ENCODE data around the gene RASAL2.
"Not testable (repeated sequence)": the region's sequence is repeated elsewhere in the genome, so short reads cannot be mapped to it uniquely, and the experiment has no call there.

The RASAL2 gene

DNA sequence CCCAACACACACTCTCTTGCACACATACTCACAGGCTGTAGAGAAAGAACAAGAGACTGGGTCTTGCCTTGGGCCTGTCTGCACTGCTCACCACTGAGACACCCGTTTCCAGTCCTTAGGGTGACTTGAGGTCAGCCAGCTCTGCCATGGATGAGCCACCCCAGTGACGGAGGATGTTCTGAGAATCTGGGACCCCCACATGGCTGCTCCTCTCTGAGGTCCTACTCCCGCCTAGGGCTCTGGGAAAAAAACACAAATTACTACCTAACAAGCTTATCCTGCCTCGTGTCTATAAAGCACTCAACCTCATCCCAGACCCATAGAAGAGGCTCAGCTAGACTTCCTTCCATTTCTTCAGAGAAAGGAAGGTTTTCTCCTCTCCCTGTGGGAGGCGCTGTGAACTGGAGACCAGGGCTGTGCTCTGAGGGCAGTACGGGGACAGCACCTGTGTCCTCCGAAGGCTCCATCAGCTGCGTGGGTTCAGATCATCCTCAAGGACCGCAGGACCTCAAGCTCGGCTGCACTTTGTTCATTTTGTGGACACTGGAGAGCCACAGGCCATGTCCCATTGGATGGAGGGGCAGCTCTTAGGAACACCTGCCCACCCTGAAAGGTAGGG lies 407.1 kb downstream of the RASAL2 start:
- Histone ChIP-seq H3K36me3 (ENCODE audit: control insufficient read depth, low read depth, low read length) (no peaks in the 10 kb centered on the region), H3K27me3 (ENCODE audit: control insufficient read depth, insufficient read depth, low read length) (no peaks in the 10 kb centered on the region), H3K4me1 (ENCODE audit: control insufficient read depth, low read depth, low read length) (no peaks in the 10 kb centered on the region), H3K27ac (ENCODE audit: low read length) (no peak overlapping the region), H3K9me3 (ENCODE audit: control insufficient read depth, low read depth, low read length) (no peaks in the 10 kb centered on the region), H3K9ac (ENCODE audit: low read length) (no peak overlapping the region), H3K4me3 (ENCODE audit: low read length) (no peak overlapping the region)

DNA sequence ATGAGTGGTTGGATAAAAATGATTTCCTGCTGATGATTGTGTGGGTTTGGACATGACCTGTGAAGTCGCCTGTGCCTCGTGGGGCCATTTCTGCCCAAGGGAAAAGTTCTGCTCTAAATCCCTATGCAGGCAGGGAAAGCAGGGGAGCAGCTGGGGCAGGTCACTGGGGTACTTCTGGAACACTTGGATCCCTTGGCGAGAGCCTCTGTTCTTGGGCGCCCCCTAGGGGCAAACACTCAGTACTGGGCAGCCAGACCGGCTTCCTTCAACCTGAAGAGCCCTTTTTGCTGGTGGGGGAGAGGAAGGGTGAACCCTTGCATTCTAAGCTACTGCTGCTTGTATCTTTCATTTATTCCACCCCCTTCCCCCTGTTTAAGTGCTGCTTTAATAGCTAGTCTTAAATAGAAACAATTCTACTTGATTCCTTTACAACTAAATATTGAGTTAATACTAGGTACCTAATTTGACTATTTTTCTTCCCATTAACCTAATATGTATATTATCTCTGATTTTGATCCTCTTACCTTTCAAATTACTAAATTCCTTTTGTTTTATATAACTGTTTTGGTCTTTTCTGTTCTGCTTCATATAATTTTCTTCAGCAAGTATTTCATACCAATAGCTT lies 407.9 kb downstream of the RASAL2 start:
- Histone ChIP-seq H3K9ac (ENCODE audit: low read length) (no peak overlapping the region), H3K27me3 (ENCODE audit: control insufficient read depth, insufficient read depth, low read length) (no peaks in the 10 kb centered on the region), H3K9me3 (ENCODE audit: control insufficient read depth, low read depth, low read length) (no peaks in the 10 kb centered on the region), H3K36me3 (ENCODE audit: control insufficient read depth, low read depth, low read length) (no peaks in the 10 kb centered on the region), H3K4me3 (ENCODE audit: low read length) (no peak overlapping the region), H3K27ac (ENCODE audit: low read length) (no peak overlapping the region), H3K4me1 (ENCODE audit: control insufficient read depth, low read depth, low read length) (no peaks in the 10 kb centered on the region)

DNA sequence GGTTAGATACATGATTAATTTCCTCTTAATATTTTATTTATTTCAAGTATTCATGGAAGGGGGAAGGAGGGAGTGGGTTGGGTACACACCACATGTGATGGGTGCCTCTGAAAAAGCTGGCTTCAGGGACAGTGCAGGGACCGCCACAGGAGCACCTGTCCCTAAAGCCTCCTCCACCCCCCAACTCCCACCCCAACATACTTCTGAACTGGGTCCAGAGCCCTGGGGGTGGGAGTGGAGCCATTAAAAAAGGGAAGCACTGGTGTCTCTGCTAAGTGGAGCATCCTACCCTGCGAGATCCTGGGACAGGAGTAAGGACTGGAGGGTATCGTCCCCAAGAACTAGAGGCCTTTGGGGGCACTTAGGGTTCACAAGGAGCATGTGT lies 408.4 kb downstream of the RASAL2 start:
- no peaks in the 10 kb centered on the region for H3K36me3 ChIP-seq (ENCODE audit: control insufficient read depth, low read depth, low read length)
- H3K9ac ChIP-seq (ENCODE audit: low read length), result no peak overlapping the region
- no peak overlapping the region for H3K27ac ChIP-seq (ENCODE audit: low read length)
- no peak overlapping the region for H3K4me3 ChIP-seq (ENCODE audit: low read length)
- no peaks in the 10 kb centered on the region for H3K4me1 ChIP-seq (ENCODE audit: control insufficient read depth, low read depth, low read length)
- no peaks in the 10 kb centered on the region for H3K27me3 ChIP-seq (ENCODE audit: control insufficient read depth, insufficient read depth, low read length)
- no peaks in the 10 kb centered on the region for H3K9me3 ChIP-seq (ENCODE audit: control insufficient read depth, low read depth, low read length)

DNA sequence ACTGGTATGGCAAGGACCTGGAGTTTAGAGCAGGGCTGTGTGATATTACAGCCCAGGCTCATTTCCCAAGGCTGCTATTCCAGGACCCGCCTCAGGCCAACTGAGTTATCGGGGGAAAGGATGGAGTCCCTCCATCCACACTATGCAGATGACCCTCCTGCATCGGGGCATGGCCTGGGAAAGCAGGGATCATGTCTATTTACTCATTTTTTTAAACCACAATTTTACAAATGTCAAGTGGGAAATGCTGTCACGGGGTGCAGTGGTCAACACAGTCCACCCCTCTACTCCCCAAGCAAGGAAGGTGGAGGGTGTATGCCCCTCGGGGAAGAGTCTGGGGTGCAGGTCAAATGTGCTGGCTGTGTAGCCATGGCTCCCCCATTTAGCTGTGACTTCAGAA lies 409.0 kb downstream of the RASAL2 start:
- Histone ChIP-seq H3K27me3 (ENCODE audit: control insufficient read depth, insufficient read depth, low read length) (no peaks in the 10 kb centered on the region), H3K9me3 (ENCODE audit: control insufficient read depth, low read depth, low read length) (no peaks in the 10 kb centered on the region), H3K4me1 (ENCODE audit: control insufficient read depth, low read depth, low read length) (no peaks in the 10 kb centered on the region), H3K27ac (ENCODE audit: low read length) (no peak overlapping the region), H3K4me3 (ENCODE audit: low read length) (no peak overlapping the region), H3K9ac (ENCODE audit: low read length) (no peak overlapping the region), H3K36me3 (ENCODE audit: control insufficient read depth, low read depth, low read length) (no peaks in the 10 kb centered on the region)

DNA sequence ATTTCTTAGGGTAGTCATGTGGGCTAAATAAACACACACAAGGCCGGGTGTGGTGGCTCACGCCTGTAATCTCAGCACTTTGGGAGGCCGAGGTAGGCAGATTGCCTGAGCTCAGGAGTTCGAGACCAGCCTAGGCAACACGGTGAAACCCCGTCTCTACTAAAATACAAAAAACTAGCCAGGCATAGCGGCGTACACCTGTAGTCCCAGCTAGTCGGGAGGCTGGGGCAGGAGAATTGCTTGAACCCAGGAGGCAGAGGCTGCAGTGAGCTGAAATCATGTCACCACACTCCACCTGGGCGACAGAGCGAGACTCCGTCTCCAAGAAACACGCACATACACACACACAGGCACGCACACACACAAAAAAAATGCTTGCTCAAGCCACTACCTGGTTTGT lies 409.4 kb downstream of the RASAL2 start:
- not testable (repeated sequence) for H3K4me1 ChIP-seq (ENCODE audit: control insufficient read depth, low read depth, low read length)

GRCh38 chr1:178503849-178504248 lies 409.9 kb downstream of the RASAL2 start:
- Histone ChIP-seq H3K4me1 (ENCODE audit: control insufficient read depth, low read depth, low read length) (no peaks in the 10 kb centered on the region), H3K9ac (ENCODE audit: low read length) (no peak overlapping the region), H3K9me3 (ENCODE audit: control insufficient read depth, low read depth, low read length) (no peaks in the 10 kb centered on the region), H3K36me3 (ENCODE audit: control insufficient read depth, low read depth, low read length) (no peaks in the 10 kb centered on the region), H3K4me3 (ENCODE audit: low read length) (no peak overlapping the region), H3K27me3 (ENCODE audit: control insufficient read depth, insufficient read depth, low read length) (no peaks in the 10 kb centered on the region), H3K27ac (ENCODE audit: low read length) (no peak overlapping the region)

More for the DNA sequence above, 409.4 kb downstream of the RASAL2 start:
- H3K4me3 ChIP-seq (ENCODE audit: low read length); H3K9ac ChIP-seq (ENCODE audit: low read length); H3K9me3 ChIP-seq (ENCODE audit: control insufficient read depth, low read depth, low read length); H3K36me3 ChIP-seq (ENCODE audit: control insufficient read depth, low read depth, low read length); H3K27ac ChIP-seq (ENCODE audit: low read length); H3K27me3 ChIP-seq (ENCODE audit: control insufficient read depth, insufficient read depth, low read length): not testable (repeated sequence)

- no peak overlapping the region for H3K27ac ChIP-seq (ENCODE audit: low read length)
- no peaks in the 10 kb centered on the region for H3K4me1 ChIP-seq (ENCODE audit: control insufficient read depth, low read depth, low read length)
- no peaks in the 10 kb centered on the region for H3K9me3 ChIP-seq (ENCODE audit: control insufficient read depth, low read depth, low read length)
- H3K27me3 ChIP-seq (ENCODE audit: control insufficient read depth, insufficient read depth, low read length), result no peaks in the 10 kb centered on the region
- H3K36me3 ChIP-seq (ENCODE audit: control insufficient read depth, low read depth, low read length), result no peaks in the 10 kb centered on the region
- no peak overlapping the region for H3K9ac ChIP-seq (ENCODE audit: low read length)
- H3K4me3 ChIP-seq (ENCODE audit: low read length), result no peak overlapping the region
Observed at GRCh38 chr1:178504286-178504685, 410.4 kb downstream of the RASAL2 start.

DNA sequence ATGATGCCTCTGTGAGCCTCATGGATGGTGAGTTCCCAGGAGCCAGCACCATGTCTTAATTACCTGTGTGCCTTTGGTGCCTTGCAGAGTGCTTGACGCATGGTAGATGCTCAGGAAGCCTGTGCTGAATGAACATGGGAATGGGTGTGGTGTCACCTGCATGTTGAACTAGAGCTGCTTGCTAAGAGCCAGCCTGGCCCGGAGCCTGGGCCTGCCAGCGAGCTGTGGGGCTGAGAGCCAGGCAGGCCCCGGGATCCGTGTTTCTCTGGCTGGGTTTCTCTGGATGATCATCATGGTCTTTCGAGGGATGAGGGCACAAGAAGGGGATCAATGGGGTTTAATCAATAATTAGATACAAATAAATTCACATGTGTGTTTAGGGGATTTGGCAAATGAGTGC lies 412.3 kb downstream of the RASAL2 start:
- Histone ChIP-seq H3K4me3 (ENCODE audit: low read length) (no peak overlapping the region), H3K27me3 (ENCODE audit: control insufficient read depth, insufficient read depth, low read length) (no peaks in the 10 kb centered on the region), H3K9me3 (ENCODE audit: control insufficient read depth, low read depth, low read length) (no peaks in the 10 kb centered on the region), H3K27ac (ENCODE audit: low read length) (no peak overlapping the region), H3K4me1 (ENCODE audit: control insufficient read depth, low read depth, low read length) (no peaks in the 10 kb centered on the region), H3K9ac (ENCODE audit: low read length) (no peak overlapping the region), H3K36me3 (ENCODE audit: control insufficient read depth, low read depth, low read length) (no peaks in the 10 kb centered on the region)

- Histone ChIP-seq H3K4me3 (ENCODE audit: low read length) (no peak overlapping the region), H3K4me1 (ENCODE audit: control insufficient read depth, low read depth, low read length) (no peaks in the 10 kb centered on the region), H3K9ac (ENCODE audit: low read length) (no peak overlapping the region), H3K27me3 (ENCODE audit: control insufficient read depth, insufficient read depth, low read length) (no peaks in the 10 kb centered on the region), H3K9me3 (ENCODE audit: control insufficient read depth, low read depth, low read length) (no peaks in the 10 kb centered on the region), H3K27ac (ENCODE audit: low read length) (no peak overlapping the region), H3K36me3 (ENCODE audit: control insufficient read depth, low read depth, low read length) (no peaks in the 10 kb centered on the region)
Observed at GRCh38 chr1:178506669-178507068, 412.8 kb downstream of the RASAL2 start.

GRCh38 chr1:178509414-178510007 lies 415.6 kb downstream of the RASAL2 start:
- Histone ChIP-seq H3K9me3 (ENCODE audit: control insufficient read depth, low read depth, low read length) (no peaks in the 10 kb centered on the region), H3K27me3 (ENCODE audit: control insufficient read depth, insufficient read depth, low read length) (no peaks in the 10 kb centered on the region), H3K4me1 (ENCODE audit: control insufficient read depth, low read depth, low read length) (no peaks in the 10 kb centered on the region), H3K36me3 (ENCODE audit: control insufficient read depth, low read depth, low read length) (no peaks in the 10 kb centered on the region), H3K4me3 (ENCODE audit: low read length) (no peak overlapping the region), H3K27ac (ENCODE audit: low read length) (no peak overlapping the region), H3K9ac (ENCODE audit: low read length) (no peak overlapping the region)

- Histone ChIP-seq H3K9ac (ENCODE audit: low read length) (no peak overlapping the region), H3K27ac (ENCODE audit: low read length) (no peak overlapping the region), H3K4me3 (ENCODE audit: low read length) (no peak overlapping the region), H3K4me1 (ENCODE audit: control insufficient read depth, low read depth, low read length) (no peaks in the 10 kb centered on the region), H3K9me3 (ENCODE audit: control insufficient read depth, low read depth, low read length) (no peaks in the 10 kb centered on the region), H3K27me3 (ENCODE audit: control insufficient read depth, insufficient read depth, low read length) (no peaks in the 10 kb centered on the region), H3K36me3 (ENCODE audit: control insufficient read depth, low read depth, low read length) (no peaks in the 10 kb centered on the region)
Observed at GRCh38 chr1:178510155-178510554, 416.3 kb downstream of the RASAL2 start.
